ENCODE measurements around the gene SYVN1.

DNA sequence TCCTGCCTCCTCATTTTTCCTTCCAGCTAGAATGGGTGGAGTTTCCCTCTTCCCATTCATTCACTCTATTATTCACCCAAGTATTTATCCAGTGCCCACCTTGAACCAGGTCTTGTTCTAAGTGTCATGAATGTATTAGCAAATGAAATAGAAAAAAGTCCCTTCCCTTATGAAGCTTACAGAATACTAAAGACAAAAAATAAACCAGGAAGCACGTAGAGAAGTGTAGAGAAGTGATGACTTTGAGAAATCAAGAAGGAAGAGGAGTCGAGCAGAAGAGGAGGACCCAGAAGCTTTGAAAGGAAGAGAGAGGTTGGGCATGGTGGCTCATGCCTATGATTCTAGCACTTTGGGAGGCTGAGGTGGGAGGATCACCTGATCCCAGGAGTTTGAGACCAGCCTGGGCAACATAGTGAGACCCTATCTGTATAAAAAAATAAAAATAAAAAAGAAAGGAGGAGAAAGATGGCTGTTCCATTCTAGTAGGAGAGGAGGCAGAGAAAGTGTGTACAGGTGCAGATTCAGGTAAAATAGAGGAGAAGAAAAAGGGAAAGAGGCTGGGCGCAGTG lies 17.1 kb upstream of the SYVN1 start:
- TF ChIP-seq EGR2 (tag by site-specific recombination; IDR thresholded peaks at IDR 0.05; ENCODE audit: low read depth), result no peak
- TF ChIP-seq ZNF274 (IDR thresholded peaks at IDR 0.05; ENCODE audit: low read length), result no peak
- no peak for TF ChIP-seq ZNF274 (tag by site-specific recombination; IDR thresholded peaks at IDR 0.05; ENCODE audit: borderline replicate concordance)

All from HEK293 (cell line).